DND-41 (cell line): ENCODE results near the gene TNS1.

Experiments used
- CTCF ChIP-seq: IDR thresholded peaks from 2 replicates; pipeline ENCODE4 v1.5.1; 2012; ENCODE audit warnings: borderline replicate concordance, low read length, moderate library complexity, mild to moderate bottlenecking; ENCODE audit not compliant: poor library complexity, severe bottlenecking; ENCODE audit errors: extremely low read depth
- EZH2 ChIP-seq: IDR thresholded peaks from 3 replicates; pipeline ENCODE4 v1.6.1; 2012; ENCODE audit warnings: borderline replicate concordance, low read depth, mild to moderate bottlenecking, moderate library complexity, low read length, inconsistent platforms; ENCODE audit not compliant: severe bottlenecking

- no peak for TF ChIP-seq CTCF
- no peak for TF ChIP-seq EZH2
Observed at GRCh38 chr2:217839073-217839749, 163.6 kb downstream of the TNS1 start.
